IPS DF 4.7 (cell line): ENCODE measurements around the gene TCEA3.
A peak's percentile ranks its signal among the peaks of the same experiment; 100 is the strongest.

ENCODE experiments used
- DNase-seq: peaks from one replicate; pipeline ENCODE4 v3.0.0-alpha.2; 2013; ENCODE audit warnings: low spot score; ENCODE audit errors: extremely low read depth

TCEA3 gene

DNA sequence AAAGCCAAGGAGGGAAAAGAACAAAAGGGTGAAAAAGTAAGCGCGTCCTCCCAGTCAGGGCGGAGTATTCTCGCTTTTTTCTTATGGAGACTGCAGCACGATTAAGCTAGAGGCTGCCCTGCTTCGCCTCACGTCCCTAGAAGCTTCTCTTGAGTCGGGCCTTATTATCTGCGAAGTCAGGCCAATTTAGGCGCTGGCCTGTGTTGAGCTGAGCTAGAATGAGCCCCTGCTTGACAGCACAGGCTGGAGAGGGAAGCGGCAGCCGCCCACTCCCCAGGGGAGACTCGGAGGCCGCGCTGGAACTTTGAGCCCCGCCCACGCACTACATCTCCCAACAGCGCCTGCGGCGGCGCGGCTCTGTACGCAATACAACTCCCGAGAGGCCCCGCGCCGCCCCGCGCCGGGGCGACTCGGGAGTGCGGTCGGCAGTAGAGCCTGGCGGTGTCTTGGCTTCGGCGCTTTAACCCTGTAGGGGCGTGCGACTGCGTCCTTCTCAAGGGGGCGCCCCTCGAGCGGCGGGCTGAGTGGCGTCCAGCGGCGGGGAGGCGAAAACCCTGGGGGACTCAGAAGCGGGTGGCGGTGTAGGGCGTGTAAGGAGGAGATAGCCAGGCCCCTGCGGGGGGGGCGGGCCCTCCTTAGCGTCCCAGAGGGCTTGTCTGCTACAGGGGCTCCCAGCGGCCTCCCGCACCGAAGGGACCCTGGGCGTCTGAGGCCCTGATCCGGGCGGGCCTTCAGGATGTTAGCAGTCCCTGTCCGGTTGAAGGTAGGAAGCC lies 55.8 kb downstream of the TCEA3 start:
- DNase-seq = no peak

DNA sequence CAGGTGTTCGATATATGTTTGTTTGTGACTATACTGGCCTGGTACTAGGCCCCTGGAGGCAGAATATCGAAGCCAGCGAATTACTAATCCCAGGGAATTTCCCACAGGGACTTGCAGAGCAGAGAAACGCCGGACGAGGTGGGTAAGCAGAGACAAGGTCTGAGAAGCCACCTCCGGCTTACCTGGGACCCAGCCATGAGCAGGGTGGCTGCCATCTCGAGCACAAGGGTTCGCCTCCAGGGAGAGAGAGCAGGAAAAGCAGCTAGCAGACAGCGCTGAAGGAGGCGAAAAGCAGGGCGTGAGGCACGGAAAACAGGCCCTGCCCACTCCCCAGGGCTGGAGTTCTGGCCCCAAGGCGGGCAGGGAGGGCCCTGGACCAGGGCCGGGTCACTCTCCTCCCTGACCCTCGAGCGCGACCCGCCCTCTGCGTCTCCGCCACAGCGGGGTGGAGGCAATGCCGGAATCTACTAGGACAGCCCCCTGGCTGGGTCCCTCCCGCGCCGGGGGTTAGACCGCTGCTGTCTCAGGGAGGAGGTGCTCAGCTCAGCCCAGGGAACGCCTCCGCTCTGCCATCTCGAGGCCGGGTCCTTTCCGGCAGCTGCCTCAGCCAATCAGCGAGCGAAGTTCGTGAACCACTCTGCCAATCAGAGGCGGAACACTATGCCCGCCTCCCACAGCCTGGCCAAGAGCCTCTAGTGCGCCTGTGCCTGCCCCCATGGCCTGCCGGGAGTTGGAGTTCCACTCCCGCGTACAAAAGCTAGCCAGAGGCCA lies 56.6 kb downstream of the TCEA3 start:
- DNase-seq = peak; percentile 93

DNA sequence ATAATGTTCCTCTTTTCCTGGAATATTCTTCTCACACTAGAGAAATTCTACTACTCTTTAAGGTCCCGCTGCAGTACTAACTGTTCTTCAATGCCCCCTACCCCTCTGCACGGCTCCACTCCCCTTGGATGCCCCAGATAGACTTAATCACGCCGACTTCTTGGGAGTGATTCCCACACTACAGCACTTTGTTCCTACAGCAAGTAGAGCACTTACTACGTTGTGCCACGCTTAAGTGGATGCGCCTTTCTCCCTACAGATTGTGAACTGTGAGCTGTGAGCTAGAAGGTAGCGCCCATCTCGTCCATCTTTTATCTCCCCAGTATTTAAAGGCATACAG lies 57.1 kb downstream of the TCEA3 start:
- DNase-seq = no peak

DNA sequence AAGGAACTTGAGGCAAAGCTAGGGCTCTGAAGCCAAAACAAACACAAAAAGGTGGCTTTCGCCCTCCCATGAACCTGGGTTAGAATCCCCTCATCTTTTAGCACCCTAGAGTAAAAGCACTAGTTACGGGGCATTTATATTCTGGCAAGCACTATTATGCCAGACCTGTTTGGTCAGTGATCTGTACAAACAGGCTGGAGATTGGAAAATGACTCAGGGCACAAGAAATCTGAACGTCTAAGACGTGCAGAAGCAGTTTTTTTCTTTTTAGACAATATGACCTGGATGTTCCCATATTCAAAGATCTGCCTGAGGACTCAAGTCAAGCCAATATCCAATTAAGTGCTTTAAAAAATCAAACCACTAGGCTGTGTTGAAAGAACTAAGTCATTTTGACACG lies 58.0 kb downstream of the TCEA3 start:
- no peak for DNase-seq

DNA sequence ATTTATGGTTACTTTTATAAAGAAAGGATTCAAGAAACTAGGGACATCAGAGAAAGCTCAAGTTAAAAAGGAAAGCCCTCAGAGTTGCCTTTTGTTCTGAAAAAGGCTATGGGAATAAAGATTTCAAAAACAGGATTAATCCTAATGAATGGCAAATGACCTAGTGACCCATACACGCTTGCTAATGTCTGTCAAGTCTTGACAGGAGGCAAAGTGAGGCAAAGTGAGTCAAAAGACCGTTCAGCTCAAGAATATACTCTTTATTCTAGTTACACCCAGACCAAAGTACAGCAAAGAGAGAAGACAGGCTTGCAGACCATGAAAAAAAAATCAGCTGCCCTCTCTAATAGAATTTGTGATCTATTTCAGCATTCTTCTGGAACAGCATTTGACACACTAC lies 58.4 kb downstream of the TCEA3 start:
- DNase-seq = no peak

DNA sequence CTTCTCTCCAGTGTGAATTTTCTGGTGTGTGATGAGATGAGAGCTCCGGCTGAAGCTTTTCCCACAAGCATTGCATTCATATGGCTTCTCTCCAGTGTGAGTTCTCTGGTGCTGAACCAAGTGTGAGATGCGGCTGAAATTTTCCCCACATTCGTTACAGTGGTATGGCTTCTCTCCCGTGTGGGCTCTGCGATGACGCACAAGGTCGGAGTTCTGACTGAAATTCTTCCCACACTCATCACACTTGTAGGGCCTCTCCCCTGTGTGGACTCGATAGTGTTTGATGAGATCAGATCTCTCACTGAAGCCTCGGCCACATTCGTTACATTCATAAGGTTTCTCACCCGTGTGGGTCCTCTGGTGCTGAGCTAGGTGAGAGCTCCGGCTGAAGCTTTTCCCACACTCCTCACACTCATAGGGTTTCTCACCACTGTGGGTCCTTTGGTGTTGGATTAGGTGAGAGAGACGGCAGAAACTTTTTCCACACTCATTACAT lies 62.3 kb downstream of the TCEA3 start:
- no peak for DNase-seq

DNA sequence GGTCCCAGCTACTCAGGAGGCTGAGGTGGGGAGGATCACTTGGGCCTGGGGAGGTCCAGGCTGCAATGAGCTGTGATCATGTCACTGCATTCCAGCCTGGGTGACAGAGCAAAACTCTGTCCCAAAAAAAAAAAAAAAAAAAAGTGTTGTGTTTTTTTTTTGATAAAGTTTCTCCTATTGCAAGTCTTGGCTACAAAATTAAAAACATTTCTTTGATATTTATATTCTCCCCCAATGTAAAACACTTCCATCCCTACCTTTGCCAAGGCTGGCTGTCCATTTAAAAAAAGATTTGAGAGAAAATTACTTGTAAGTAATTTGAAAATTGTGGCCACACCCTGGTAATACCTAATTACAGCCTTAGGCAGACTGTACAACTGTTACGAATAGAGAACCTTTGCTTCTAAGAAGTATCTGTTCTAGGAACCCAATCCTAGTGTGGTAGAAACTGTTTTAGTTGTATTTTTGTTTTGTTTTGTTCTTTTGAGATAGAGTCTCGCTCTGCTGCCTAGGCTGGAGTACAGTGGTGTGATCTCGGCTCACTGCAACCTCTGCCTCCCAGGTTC lies 66.2 kb downstream of the TCEA3 start:
- no peak for DNase-seq

DNA sequence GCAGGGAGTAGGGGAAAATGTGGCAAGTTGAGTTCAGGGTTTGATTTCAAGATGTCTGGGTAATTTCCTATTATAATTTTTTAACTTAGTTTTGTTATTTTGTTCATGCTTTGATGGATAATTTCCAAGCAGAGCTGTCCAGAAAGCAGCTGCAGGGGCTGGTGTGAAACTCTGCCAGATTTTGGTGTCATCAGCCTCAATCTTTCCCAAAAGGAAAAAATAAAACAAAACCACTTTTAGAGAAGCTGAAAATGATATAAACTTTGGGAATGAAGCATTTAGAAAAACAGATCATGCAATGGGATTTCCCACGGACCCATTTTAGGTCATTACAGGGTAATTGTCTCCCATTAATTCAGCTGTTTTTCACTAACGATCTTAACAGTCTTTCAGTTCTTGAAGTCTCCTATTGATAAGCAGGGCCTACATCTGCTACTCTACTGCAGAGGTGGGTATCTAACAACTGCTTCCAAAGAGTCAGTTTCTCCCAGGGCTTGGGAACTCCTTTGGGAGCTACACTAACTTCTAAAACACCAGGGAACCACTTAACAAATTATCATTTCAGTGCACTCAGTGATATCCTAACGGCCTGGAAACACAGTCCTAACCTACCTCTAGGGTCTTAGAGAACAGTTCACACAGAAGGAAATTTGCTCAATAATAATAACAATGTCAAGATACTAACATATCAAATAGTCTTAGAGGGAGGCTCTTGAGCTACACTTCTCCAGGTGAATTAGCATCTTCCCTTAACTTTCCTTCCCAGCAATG lies 67.2 kb downstream of the TCEA3 start:
- DNase-seq = peak; percentile 82

DNA sequence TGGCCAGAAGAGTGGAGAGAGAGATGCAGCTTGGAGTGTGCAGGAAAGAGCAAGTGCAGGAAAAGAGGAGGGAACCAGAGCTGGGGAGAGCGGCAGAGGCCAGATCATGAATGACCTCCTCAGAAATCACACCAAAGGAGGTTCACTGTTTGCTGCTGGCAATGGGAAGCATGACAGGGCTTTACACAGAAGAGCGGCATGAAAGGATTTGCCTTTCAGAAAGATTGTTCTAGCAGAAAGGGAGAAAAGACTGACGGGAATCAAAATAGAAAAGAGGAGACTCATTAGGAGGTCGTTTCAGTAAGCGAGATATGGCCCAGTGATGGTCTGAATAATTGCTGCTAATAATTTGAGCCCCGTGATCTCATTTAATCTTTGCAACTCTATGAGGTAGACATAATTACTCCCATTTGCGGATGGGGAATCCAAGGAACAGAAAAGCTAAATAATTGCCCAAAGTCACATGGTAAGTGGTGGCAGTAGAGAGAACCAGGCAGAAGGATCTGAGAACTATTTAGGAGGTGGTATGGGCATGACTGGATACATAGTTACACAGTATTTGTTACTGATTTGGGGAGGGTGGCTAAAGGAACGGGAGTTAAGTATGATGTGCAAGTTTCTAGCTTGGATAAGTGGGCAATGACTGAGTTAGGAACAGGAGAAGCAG lies 67.9 kb downstream of the TCEA3 start:
- no peak for DNase-seq

DNA sequence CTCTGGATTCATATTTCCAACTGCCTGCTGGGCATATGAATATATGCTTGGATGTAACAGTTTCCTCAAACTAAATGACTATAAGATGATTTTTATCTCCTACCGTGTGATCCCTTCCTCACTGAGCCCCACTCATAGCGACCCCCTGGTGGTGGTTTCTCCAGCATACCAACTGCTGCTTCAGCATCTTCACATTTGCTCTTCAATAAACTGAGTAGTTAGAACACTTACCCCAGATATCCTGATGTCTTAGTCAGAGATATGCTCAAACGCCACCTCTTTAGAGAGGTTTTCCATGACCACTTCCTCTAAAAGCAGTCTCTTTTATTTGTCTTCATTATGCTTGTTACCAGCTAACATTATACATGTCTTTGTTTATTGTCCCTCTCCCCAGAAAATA lies 70.3 kb downstream of the TCEA3 start:
- no peak for DNase-seq

DNA sequence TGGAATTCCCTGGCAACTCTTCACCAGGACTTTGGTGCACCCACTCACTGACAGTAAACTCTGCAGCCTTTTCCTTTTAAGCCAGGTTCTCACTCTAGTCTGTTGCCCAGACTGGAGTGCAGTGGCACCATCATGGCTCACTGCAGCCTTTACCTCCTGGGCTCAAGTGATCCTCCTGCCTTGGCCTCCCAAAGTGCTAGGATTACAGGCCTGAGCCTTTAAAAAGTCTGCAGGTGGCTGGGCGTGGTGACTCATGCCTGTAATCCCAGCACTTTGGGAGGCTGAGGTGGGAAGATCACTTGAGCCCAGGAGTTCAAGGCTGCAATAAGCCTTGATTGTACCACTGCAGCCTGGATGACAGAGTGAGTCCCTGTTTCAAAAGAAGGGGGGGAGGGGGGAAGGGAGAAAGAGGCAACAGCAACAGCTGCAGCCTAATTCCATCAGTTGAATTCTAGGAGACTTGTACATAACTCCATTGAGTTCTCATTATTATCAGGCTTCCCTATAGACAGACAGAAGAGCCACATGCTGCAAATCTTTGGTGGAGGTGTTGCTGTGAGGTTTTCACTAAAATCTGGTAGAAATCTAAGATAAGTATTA lies 72.4 kb downstream of the TCEA3 start:
- DNase-seq = no peak

DNA sequence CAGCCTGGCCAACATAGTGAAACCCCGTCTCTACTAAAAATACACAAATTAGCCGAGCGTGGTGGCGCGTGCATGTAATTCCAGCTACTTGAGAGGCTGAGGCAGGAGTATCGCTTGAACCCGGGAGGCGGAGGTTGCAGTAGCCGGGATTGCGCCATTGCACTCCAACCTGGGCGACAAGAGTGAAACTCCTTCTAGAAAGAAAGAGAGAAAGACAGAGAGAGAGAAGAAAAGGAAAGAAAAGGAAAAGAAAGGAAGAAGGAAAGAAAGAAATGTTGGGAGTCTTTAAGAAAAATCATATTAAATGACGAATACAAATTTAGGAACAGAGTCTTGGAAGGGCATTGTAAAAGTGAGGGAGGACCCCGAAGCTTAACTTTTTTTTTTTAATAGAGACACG lies 78.6 kb downstream of the TCEA3 start:
- DNase-seq = no peak

DNA sequence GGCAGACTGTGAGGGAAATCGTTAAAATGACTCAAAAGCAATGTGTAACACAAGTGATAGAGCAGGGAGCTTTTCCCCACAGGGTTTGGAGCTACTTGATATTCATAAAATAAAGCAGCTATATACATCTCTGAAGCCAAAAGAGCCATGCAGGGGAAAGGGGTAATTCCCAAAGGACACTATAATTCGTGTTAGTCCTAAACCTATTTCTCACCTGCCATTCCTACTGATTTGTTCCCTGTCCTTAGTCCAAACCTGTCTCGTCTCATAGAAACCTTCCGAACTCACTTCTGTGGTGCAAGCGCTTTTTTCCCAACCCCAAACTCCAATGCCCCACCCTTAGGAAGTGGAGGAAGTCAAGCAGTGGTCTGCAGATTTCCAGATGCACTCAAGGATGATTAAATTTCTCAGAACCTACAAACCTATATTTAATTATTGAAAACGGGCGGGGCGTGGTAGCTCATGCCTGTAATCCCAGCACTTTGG lies 79.5 kb downstream of the TCEA3 start:
- DNase-seq = no peak

DNA sequence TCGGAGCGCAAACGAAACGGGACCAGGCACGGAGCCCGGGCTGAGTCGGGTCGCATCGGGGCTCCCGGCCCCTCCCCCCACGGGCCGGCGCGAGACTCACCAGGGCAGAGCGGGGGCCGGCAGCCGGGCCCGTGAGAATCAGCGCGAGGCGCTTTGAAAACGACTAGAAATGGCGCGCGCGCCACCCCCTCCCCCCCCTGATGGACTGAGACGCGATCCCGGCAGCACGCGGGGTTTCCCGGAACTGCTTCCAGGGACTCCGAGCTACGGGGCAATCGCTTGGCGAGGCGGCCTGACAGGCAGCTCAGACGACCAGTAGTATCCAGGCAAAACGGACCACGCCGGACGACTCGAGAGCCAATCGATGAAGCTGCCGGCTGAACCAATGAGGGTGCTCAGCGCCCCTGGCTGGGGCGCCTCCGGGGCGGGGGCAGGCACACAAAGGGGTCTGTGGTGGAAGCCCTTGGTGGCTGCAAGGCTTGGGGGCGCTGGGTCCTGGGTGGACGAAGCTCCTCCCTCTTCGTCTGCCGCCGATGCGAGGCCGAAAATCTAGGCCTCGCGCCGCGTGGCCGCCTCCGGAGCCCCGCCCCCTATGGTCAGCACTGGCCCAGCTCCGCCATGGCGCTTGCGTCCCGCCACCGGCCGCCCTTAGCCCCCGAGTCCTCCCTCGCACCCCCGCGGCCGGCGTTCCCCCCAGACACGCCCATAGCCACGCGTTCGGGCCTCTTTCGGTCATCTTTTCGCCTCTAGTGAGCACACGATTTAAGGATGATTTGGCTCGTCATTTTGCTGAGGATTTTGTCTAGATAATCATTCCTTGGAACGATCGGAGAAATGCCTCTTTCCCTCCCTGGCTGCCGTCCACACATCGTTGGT lies 80.2 kb downstream of the TCEA3 start, which contains the start of gene HNRNPR:
Gene HNRNPR, minus strand, starts transcription at position 174 of the 876 bp plus-strand sequence. CDS start 3,276 bp downstream, outside the sequence.
- peak; percentile 99 for DNase-seq

DNA sequence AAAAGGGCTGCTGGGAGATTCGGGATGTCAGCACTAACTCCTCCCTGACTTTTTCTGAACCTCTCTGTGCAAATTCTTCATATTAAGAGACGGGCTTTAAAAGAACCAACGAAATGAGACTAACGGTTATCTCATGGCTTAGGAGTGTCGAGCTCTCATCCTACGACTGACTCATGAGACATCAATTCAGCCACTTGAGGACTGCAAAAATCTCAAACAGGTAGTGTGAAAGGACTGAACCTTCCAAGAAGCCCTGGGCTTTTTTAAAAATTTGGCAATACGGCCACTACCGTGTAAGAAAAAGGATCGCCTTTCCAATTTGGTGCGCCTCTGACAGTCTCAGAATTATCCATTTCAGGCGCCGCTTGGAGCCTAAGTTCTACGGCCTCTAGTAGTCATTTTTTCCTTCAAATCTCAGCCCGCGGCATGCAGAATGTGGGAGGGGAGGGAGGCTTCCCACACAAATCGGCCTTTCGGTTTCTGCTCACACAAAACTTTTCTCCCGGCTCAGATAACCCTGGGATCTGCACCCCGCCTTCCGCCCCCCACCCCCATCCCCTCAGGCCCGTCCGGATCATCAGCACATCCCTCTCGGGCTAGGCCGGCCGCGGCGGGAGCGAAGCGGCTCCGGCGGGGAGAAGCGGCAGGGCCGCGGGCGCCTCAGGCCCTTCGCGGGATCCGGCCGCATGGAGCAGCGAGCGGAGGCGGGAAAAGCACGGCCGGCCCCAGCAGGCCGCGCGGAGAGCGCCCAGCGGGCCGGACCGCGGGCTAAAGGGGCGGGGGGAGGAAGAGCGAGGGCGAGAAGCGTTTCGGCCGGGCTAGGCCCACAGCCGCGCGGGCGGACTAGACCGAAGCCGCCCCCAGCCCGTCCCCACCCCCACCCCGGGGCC lies 81.1 kb downstream of the TCEA3 start:
- no peak for DNase-seq

DNA sequence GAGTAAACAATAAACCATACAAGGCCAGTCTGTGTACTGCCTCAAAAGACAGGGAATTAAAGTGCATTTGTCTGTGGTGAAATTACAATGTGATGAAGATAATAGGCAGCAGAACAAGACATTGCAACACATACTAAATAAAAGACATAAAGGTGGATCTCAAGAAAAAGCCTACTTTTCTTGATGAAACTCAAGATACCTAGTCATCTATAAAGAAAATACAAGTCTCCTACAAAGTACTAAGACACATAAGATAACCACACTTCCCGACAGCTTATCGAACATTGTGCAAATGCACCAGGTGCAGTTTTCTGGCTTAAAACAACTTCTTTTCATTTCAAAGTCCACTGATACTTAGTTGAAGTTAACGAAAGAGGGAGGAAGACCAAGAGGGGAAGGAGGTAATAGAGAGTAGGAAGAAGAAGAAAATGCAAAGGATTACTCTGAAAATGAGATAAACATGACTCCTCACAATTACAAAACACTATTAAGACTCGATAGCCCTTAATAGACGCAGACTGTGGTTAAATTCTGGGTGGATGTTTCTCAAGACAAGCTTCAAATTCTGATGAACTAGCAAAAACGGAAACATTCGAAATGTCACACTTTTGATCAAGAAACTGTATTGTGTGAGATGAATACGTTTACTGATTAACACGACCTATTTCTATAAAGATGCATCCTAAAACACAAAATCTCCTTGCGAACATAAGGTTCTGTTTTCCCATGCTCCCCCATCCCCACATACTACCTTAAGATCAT lies 82.4 kb downstream of the TCEA3 start:
- no peak for DNase-seq

DNA sequence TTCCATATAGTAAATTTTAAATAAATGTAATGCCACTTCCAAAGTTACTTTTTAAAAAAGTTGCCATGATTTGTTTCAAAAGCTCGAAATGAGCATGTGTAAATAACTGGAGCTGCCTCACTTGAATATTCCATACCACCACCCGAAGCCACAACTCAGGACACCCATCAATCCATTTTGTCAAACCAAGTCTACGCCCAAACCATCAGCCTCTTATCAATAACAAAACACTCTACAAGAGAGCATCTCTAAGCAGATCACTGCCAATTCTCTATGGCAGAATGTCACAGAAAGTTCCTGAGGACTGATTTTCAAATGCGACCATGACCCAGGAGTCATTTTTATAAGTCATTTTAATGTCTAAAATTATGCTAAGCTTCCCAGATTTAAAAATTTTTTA lies 84.9 kb downstream of the TCEA3 start:
- no peak for DNase-seq

DNA sequence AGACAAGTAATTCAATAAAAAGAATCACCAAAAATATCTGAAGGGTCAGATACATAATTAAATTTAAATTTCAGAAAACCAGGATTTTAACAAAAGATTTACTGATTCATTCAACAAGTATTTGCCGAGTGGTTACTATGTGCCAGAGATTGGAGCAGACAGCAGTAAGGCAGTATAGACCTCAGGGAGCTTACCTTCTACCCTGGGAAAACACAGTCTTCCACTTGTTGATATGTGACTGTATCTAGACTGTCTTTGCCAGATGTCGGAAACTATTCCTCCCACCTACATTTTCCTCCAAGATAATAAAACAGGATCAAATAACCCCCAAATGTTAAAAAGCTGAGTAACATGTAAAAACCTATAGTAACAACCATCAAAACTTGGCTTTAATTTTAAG lies 86.7 kb downstream of the TCEA3 start:
- no peak for DNase-seq
